GM19239 (cell line): ENCODE results near the gene GATD1.

ENCODE experiments used
- DNase-seq: peaks from one replicate; pipeline ENCODE4 v3.0.0; 2011; ENCODE audit warnings: low spot score; ENCODE audit not compliant: insufficient read length
- FAIRE-seq: peaks from 2 replicates; lab custom pipeline; 2011; peaks lifted over from hg19 to GRCh38; lab: Jason Lieb, UNC

Gene GATD1

DNA sequence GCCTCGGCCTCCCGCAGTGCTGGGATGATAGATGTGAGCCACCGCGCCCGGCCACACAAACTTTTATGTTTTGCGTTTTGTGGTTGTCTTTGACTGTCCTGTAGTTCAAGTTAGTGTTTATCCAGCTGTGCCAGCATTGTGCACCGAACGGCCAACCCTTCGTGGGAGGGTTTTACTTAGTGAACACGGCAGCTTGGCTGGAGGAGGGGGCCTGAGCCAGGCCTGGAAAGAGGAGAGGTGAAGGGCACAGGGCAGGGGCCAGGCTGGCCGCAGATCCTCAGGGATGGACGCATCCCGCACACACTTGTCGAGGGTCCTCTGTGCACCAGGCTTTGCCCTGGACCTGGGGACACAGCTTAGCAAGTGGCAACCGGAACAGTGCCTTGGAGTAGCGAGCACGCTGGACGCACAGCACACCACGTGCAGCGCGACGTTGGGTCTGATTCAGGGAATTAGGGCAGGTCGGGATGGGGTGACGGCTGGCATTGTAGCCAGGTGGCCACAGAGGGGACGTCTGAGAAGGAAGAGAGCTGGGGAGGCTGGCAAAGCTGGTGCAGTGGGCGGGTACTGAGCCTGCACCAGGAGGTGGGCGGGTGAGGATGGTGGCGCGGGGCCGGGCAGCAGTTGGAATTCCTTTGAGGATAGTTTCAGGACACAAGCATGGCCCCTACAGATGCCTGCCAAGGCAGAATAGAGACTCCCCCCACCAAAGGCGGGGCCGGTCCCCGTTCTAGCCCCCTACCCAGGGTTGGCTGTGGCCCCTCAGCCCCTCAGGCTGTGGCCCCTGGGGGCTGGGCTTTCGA, 57.9 kb downstream of the GATD1 start:
- no peak for FAIRE-seq

More for the DNA sequence above, 57.9 kb downstream of the GATD1 start:
- DNase-seq, result no peak
